GM18867 (cell line): Measurements from ENCODE around the gene TCF15.
A peak's percentile ranks its signal among the peaks of the same experiment; 100 is the strongest.

Source experiments
- ATAC-seq: cut with Tn5 transposase; IDR thresholded peaks from one replicate; pipeline ENCODE4 v1.9.1; 2021; ENCODE audit warnings: mild to moderate bottlenecking, moderate library complexity; ENCODE audit not compliant: unreplicated experiment

TCF15 gene

GRCh38 chr20:610130-611046 is at the start of gene TCF15:
Gene TCF15, minus strand, starts transcription at chr20:610309. Its CDS starts 72 bp downstream, at chr20:610237.
- ATAC-seq: peak; percentile 78

- no peak for ATAC-seq
These were observed 48.7 kb upstream of the TCF15 start for GRCh38 chr20:658731-659291.

GRCh38 chr20:658202-658601 is 48.1 kb upstream of the TCF15 start:
- no peak for ATAC-seq

- ATAC-seq: no peak
These were observed 45.9 kb upstream of the TCF15 start for GRCh38 chr20:655726-656624.

- no peak for ATAC-seq
These were observed 44.3 kb upstream of the TCF15 start for GRCh38 chr20:654417-654750.

- ATAC-seq: no peak
These were observed 43.7 kb upstream of the TCF15 start for GRCh38 chr20:653590-654416.

GRCh38 chr20:653110-653589 is 43.0 kb upstream of the TCF15 start, which contains the start of gene SRXN1:
Gene SRXN1, minus strand, starts transcription at chr20:653200. Its CDS starts 15 bp downstream, at chr20:653185.
- peak; percentile 86 for ATAC-seq

- ATAC-seq: peak; percentile 31
These were observed 42.6 kb upstream of the TCF15 start for GRCh38 chr20:652615-653109.

GRCh38 chr20:651713-652614 is 41.9 kb upstream of the TCF15 start:
- ATAC-seq: no peak

GRCh38 chr20:650954-651353 is 40.8 kb upstream of the TCF15 start:
- ATAC-seq: no peak

- ATAC-seq: no peak
These were observed 40.2 kb upstream of the TCF15 start for GRCh38 chr20:650281-650680.

GRCh38 chr20:647479-648019 is 37.4 kb upstream of the TCF15 start:
- no peak for ATAC-seq

GRCh38 chr20:646868-647233 is 36.7 kb upstream of the TCF15 start:
- ATAC-seq: no peak

GRCh38 chr20:646107-646867 is 36.2 kb upstream of the TCF15 start:
- ATAC-seq: no peak

GRCh38 chr20:645318-646106 is 35.4 kb upstream of the TCF15 start:
- ATAC-seq: peak; percentile 72

- ATAC-seq: no peak
These were observed 34.7 kb upstream of the TCF15 start for GRCh38 chr20:644692-645317.
